AG08395 (cell line): ENCODE results near the gene CYP2C9.

ENCODE experiments used
- DNase-seq: peaks from one replicate; pipeline ENCODE4 v3.0.0; 2012; ENCODE audit warnings: mixed read lengths, low spot score

Gene CYP2C9

DNA sequence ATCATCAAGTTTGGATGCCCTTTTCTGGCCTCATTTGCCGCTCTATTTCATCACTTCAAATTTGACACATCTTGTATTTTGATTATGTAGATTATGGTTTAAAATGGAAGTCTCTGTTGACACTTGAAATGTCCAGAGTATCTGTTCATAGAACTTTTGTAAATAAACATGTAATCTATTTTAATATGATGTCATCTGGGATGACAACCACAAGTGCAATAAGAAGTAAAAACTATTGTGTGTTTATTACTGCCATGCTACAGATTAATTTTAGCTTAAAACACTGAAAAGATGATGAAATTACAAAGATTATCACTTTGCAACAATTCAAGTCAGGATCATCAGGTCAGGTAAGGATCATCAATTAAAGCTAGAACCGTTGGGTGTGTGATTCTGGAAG, 100.8 kb downstream of the CYP2C9 start:
- DNase-seq, result no peak
